Measurements from ENCODE around the gene SAAL1.
A peak's percentile ranks its signal among the peaks of the same experiment; 100 is the strongest.

The SAAL1 gene

GRCh38 chr11:18105802-18106574, at the start of gene SAAL1 (continued):
- TF ChIP-seq ZNF792 (tag by site-specific recombination; IDR thresholded peaks at IDR 0.05) (0 out of 2 replicates have a peak, but pooled peaks have one; percentile 35), ZXDB (tag by site-specific recombination; IDR thresholded peaks at IDR 0.05) (peak; percentile 72), PRDM4 (tag by site-specific recombination; IDR thresholded peaks at IDR 0.05) (0 out of 2 replicates have a peak, but pooled peaks have one; percentile 18), MEIS1 (CRISPR knock-in tag; IDR thresholded peaks at IDR 0.05; ENCODE audit: borderline replicate concordance) (no peak), PRDM10 (tag by site-specific recombination; IDR thresholded peaks at IDR 0.05) (peak; percentile 12; the same call in 1 of the 2 replicates), ZNF394 (tag by site-specific recombination; IDR thresholded peaks at IDR 0.05; ENCODE audit: borderline replicate concordance) (peak; percentile 54; the same call in 1 of the 2 replicates), ZNF76 (tag by site-specific recombination; IDR thresholded peaks at IDR 0.05; ENCODE audit: borderline replicate concordance, low read depth) (peak; percentile 81; the same call in 1 of the 2 replicates), ZBTB48 (tag by site-specific recombination; IDR thresholded peaks at IDR 0.05) (peak; percentile 89), ZBTB20 (tag by site-specific recombination; IDR thresholded peaks at IDR 0.05) (peak; percentile 58; the same call in 1 of the 2 replicates), ZNF600 (tag by site-specific recombination; IDR thresholded peaks at IDR 0.05) (peak; percentile 78), HOXC10 (CRISPR knock-in tag; IDR thresholded peaks at IDR 0.05) (0 out of 2 replicates have a peak, but pooled peaks have one; percentile 60), ZNF18 (tag by site-specific recombination; IDR thresholded peaks at IDR 0.05) (no peak), KLF17 (tag by site-specific recombination; IDR thresholded peaks at IDR 0.05) (peak; percentile 62; the same call in 1 of the 2 replicates), ZEB2 (tag by site-specific recombination; IDR thresholded peaks at IDR 0.05) (peak; percentile 78; the same call in 1 of the 2 replicates), ZFHX2 (tag by site-specific recombination; conservative IDR thresholded peaks at IDR 0.05) (peak; percentile 46), ZIC2 (tag by site-specific recombination; IDR thresholded peaks at IDR 0.05) (0 out of 2 replicates have a peak, but pooled peaks have one; percentile 15), ZBTB7A (tag by site-specific recombination; IDR thresholded peaks at IDR 0.05; ENCODE audit: low read depth) (peak; percentile 79; the same call in 1 of the 2 replicates), HIC1 (tag by site-specific recombination; IDR thresholded peaks at IDR 0.05) (peak; percentile 87), KLF8 (tag by site-specific recombination; IDR thresholded peaks at IDR 0.05) (peak; percentile 74), ZNF174 (tag by site-specific recombination; IDR thresholded peaks at IDR 0.05) (no peak), ZSCAN30 (tag by site-specific recombination; IDR thresholded peaks at IDR 0.05) (peak; percentile 42; the same call in 1 of the 2 replicates), TSHZ1 (tag by site-specific recombination; IDR thresholded peaks at IDR 0.05; ENCODE audit: borderline replicate concordance) (0 out of 2 replicates have a peak, but pooled peaks have one; percentile 12), YY2 (tag by site-specific recombination; IDR thresholded peaks at IDR 0.05) (peak; percentile 63; the same call in 1 of the 2 replicates)
